ENCODE data around the gene SPIRE1. TPM values are rescaled to one million over a fixed set of nuclear protein-coding genes. Genes with fewer than 3 reads are reported as not detected.
A peak's percentile ranks its signal among the peaks of the same experiment; 100 is the strongest.
"Not testable (repeated sequence)": the region's sequence is repeated elsewhere in the genome, so short reads cannot be mapped to it uniquely, and the experiment has no call there.

Gene SPIRE1
- total RNA-seq, 1 donor from 2014 or later: 17.8 TPM

- no peak for DNase-seq (ENCODE audit: low spot score)
Measured at GRCh38 chr18:12491611-12492435, 166.1 kb downstream of the SPIRE1 start.

GRCh38 chr18:12485479-12486105 is 172.3 kb downstream of the SPIRE1 start:
- DNase-seq (ENCODE audit: low spot score): no peak

- DNase-seq (ENCODE audit: low spot score): not testable (repeated sequence)
Measured at GRCh38 chr18:12481915-12482314, 176.0 kb downstream of the SPIRE1 start.

GRCh38 chr18:12479982-12480381 is 177.9 kb downstream of the SPIRE1 start:
- DNase-seq (ENCODE audit: low spot score): no peak

- DNase-seq (ENCODE audit: low spot score): no peak
Measured at GRCh38 chr18:12479536-12479935, 178.4 kb downstream of the SPIRE1 start.

- no peak for DNase-seq (ENCODE audit: low spot score)
Measured at GRCh38 chr18:12478269-12479047, 179.4 kb downstream of the SPIRE1 start.

- no peak for DNase-seq (ENCODE audit: low spot score)
Measured at GRCh38 chr18:12477606-12478005, 180.3 kb downstream of the SPIRE1 start.

GRCh38 chr18:12476955-12477354 is 181.0 kb downstream of the SPIRE1 start:
- DNase-seq (ENCODE audit: low spot score): no peak

GRCh38 chr18:12474876-12475275 is 183.0 kb downstream of the SPIRE1 start:
- no peak for DNase-seq (ENCODE audit: low spot score)

GRCh38 chr18:12474146-12474545 is 183.8 kb downstream of the SPIRE1 start:
- no peak for DNase-seq (ENCODE audit: low spot score)

GRCh38 chr18:12470382-12471075 is 187.4 kb downstream of the SPIRE1 start:
- DNase-seq (ENCODE audit: low spot score): no peak

- no peak for DNase-seq (ENCODE audit: low spot score)
Measured at GRCh38 chr18:12468445-12468844, 189.5 kb downstream of the SPIRE1 start.

- DNase-seq (ENCODE audit: low spot score): no peak
Measured at GRCh38 chr18:12464731-12465130, 193.2 kb downstream of the SPIRE1 start.

- no peak for DNase-seq (ENCODE audit: low spot score)
Measured at GRCh38 chr18:12463191-12463590, 194.7 kb downstream of the SPIRE1 start.

GRCh38 chr18:12462242-12462641 is 195.7 kb downstream of the SPIRE1 start:
- no peak for DNase-seq (ENCODE audit: low spot score)

GRCh38 chr18:12461326-12461725 is 196.6 kb downstream of the SPIRE1 start:
- no peak for DNase-seq (ENCODE audit: low spot score)

GRCh38 chr18:12460874-12461273 is 197.0 kb downstream of the SPIRE1 start:
- peak; percentile 63 for DNase-seq (ENCODE audit: low spot score)

GRCh38 chr18:12458771-12459170 is 199.1 kb downstream of the SPIRE1 start:
- DNase-seq (ENCODE audit: low spot score): no peak

GRCh38 chr18:12456441-12456840 is 201.5 kb downstream of the SPIRE1 start:
- no peak for DNase-seq (ENCODE audit: low spot score)

- no peak for DNase-seq (ENCODE audit: low spot score)
Measured at GRCh38 chr18:12455496-12455895, 202.4 kb downstream of the SPIRE1 start.

- DNase-seq (ENCODE audit: low spot score): no peak
Measured at GRCh38 chr18:12452784-12453183, 205.1 kb downstream of the SPIRE1 start.

- no peak for DNase-seq (ENCODE audit: low spot score)
Measured at GRCh38 chr18:12451428-12451827, 206.5 kb downstream of the SPIRE1 start.

All from mucosa of gallbladder (tissue), 1 donor.